ENCODE measurements around the gene MRTFB. TPM values are rescaled to one million over a fixed set of nuclear protein-coding genes. Genes with fewer than 3 reads are reported as not detected.

Gene MRTFB
- total RNA-seq, 4 donors from 2014 or later: 31.9 to 128 (median 56.4) TPM

DNA sequence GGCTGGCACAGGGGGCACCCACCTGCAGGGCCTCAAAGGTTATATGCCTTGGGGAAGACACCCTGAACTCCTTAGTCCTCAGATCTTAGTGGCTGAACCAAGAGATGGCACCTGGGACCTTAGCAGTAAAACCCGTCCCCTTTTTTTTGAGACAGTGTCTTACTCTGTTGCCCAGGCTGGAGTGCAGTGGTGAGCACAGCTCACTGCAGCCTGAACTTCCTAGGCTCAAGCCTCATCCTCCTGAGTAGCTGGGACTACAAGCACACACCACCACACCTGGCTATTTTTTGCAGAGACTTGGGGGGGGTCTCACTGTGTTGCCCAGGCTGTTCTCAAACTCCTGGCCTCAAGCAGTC is 237.2 kb downstream of the MRTFB start:
- TF ChIP-seq POLR2A (IDR thresholded peaks at IDR 0.05): no peak
- no peak overlapping the region for H3K4me3 ChIP-seq (ENCODE audit: low read depth, poor library complexity, severe bottlenecking)
- WGBS, 2 donors: 86 to 88% methylated on average over 1 of the region's 1 CpG
- DNase-seq (ENCODE audit: low spot score in 2 of 2): no peak
- intact Hi-C loops (cut with DNase I; ENCODE audit: low total_unique reads): loop anchor here (10.0 kb wide), 1 partner anchor 96 kb away; no protein-coding TSS in a partner anchor

DNA sequence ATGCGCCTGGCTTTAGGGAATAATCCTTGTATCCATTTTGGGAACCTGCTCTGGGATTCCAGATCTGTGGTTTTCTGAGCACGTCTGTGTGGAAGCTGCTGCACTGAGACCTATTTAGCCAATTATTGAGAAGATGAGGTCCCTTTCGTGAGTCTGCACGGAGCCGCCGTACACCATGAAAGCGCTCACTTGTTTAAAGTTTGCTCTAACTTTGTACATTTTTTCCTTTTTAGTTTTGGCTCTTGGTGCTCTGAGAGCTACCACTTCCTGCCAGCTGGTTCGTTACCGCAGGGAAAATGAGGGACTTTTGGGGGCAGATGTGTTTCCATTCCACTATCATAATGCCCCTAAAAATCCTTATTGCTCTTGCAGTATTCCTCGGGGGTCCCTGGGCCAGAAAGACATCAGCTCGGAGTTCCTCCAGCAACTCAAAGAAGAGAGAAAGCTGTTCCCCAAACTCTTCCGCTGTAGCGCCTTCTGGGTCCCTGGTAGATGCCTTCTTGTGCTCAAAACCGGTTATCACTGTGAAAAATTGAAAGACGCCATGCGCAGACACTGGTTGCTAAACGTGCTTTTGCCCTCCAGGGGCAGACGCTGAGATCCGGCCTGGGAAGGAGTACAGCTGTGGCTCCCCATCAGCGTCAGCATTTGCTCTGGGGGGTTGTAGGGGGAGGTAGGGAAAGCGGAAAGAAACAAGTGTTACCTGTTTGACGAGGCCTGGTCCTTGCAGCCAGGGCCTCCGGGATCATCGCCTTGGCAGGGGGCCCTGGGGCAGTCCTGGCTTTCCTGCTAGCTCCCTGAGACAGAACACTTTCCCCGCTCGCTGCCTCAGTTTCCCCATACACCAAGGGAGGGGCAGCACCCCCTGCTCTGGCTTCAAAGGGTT is 238.1 kb downstream of the MRTFB start:
- 23 to 30% methylated on average over 26 of the region's 26 CpGs for WGBS, 2 donors
- DNase-seq (ENCODE audit: low spot score in 2 of 2): no peak
- intact Hi-C loops (cut with DNase I; ENCODE audit: low total_unique reads): loop anchor here (10.0 kb wide), 1 partner anchor 96 kb away; no protein-coding TSS in a partner anchor
- no peak for TF ChIP-seq POLR2A (IDR thresholded peaks at IDR 0.05)
- TF ChIP-seq, protein P1, sequence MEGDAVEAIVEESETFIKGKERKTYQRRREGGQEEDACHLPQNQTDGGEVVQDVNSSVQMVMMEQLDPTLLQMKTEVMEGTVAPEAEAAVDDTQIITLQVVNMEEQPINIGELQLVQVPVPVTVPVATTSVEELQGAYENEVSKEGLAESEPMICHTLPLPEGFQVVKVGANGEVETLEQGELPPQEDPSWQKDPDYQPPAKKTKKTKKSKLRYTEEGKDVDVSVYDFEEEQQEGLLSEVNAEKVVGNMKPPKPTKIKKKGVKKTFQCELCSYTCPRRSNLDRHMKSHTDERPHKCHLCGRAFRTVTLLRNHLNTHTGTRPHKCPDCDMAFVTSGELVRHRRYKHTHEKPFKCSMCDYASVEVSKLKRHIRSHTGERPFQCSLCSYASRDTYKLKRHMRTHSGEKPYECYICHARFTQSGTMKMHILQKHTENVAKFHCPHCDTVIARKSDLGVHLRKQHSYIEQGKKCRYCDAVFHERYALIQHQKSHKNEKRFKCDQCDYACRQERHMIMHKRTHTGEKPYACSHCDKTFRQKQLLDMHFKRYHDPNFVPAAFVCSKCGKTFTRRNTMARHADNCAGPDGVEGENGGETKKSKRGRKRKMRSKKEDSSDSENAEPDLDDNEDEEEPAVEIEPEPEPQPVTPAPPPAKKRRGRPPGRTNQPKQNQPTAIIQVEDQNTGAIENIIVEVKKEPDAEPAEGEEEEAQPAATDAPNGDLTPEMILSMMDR (IDR thresholded peaks at IDR 0.05): no peak
- H3K4me3 ChIP-seq (ENCODE audit: low read depth, poor library complexity, severe bottlenecking): no peak overlapping the region

GRCh38 chr16:14309906-14310305 is 238.8 kb downstream of the MRTFB start:
- intact Hi-C loops (cut with DNase I; ENCODE audit: low total_unique reads): loop anchor here (10.0 kb wide), 1 partner anchor 95 kb away; no protein-coding TSS in a partner anchor
- no peak overlapping the region for H3K4me3 ChIP-seq (ENCODE audit: low read depth, poor library complexity, severe bottlenecking)
- WGBS, 2 donors: 55 to 56% methylated on average over 10 of the region's 10 CpGs
- no peak for TF ChIP-seq POLR2A (IDR thresholded peaks at IDR 0.05)
- TF ChIP-seq, protein P1 (IDR thresholded peaks at IDR 0.05): no peak
- no peak for DNase-seq (ENCODE audit: low spot score in 2 of 2)

DNA sequence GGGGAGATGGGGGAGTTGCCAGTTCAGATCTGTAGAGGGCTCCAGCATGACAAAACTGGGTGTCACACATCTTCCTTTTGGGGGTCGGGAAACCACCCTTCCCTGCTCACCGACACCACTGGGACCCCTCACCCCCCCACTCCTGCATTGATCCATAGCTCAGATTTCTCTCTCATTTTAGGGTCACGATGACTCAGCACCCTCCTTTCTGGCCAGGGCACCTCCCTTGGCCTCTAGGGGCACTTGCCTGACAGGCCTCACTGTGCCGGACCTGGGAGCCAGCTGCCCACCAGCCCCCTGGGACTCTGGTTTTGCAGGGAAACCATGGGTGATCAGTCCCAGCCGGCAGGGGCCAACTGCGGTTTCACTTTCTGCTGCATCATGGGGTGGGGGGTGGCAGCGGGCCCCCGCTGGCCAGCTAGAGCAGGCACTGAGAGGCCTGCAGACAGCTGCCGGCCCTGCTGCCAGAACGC is 239.4 kb downstream of the MRTFB start:
- TF ChIP-seq POLR2A (IDR thresholded peaks at IDR 0.05): no peak
- TF ChIP-seq, protein P1 (IDR thresholded peaks at IDR 0.05): no peak
- intact Hi-C loops (cut with DNase I; ENCODE audit: low total_unique reads): no loop called here
- WGBS, 2 donors: 37 to 49% methylated on average over 10 of the region's 10 CpGs
- no peak overlapping the region for H3K4me3 ChIP-seq (ENCODE audit: low read depth, poor library complexity, severe bottlenecking)
- DNase-seq (ENCODE audit: low spot score in 2 of 2): no peak

GRCh38 chr16:14314116-14314515 is 243.0 kb downstream of the MRTFB start:
- no peak for DNase-seq (ENCODE audit: low spot score in 2 of 2)
- WGBS, 2 donors: 71 to 93% methylated on average over 1 of the region's 1 CpG

More at GRCh38 chr16:14314116-14314515, 243.0 kb downstream of the MRTFB start:
- TF ChIP-seq, protein P1 (IDR thresholded peaks at IDR 0.05): no peak
- no peak for TF ChIP-seq POLR2A (IDR thresholded peaks at IDR 0.05)
- intact Hi-C loops (cut with DNase I; ENCODE audit: low total_unique reads): no loop called here
- no peak overlapping the region for H3K4me3 ChIP-seq (ENCODE audit: low read depth, poor library complexity, severe bottlenecking)

Data from lower leg skin (tissue), 4 donors.